Measurements from ENCODE around the gene PTCH2. TPM values are rescaled to one million over a fixed set of nuclear protein-coding genes. Genes with fewer than 3 reads are reported as not detected.

The PTCH2 gene
- total and polyA plus RNA-seq, 11 donors = 0.19 to 0.85 (median 0.37) TPM; not detected in 1

DNA sequence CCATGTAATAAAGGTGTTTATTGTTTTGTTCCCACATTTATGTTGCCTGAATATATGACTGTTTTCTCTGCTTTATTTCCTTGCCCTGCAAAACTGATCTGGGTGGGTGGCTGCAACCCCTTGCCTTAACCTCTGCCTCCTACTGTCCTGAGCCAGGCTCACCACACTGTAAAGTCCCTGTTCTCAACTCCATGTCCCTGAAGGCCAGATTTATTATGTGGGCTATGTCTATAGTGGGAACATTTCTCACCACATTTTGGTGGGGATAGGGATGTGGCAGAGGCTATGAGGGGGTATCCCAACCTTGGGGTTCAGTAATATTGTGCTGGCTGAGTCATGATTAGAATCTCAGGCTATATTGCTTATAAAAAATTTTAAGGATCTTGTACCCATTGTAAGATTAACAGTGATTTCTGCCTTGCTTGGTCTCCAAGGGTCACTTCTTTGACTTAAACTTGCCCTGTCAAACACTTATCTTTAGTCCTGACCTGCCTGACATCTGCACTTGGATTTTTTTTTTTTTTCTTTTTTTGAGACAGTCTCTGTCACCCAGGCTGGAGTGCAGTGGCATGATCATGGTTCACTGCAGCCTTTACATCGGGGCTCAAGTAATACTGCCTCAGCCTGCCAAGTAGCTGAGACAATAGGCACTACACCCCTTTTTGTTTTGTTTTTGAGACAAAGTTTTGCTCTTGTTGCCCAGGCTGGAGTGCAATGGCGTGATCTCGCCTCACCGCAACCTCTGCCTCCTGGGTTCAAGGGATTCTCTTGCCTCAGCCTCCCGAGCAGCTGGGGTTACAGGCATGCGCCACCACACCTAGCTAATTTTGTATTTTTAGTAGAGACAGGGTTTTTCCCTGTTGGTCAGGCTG lies 64.1 kb downstream of the PTCH2 start:
- no peak for DNase-seq
- Histone ChIP-seq H3K4me1 (peaks cover 2 to 44% (median 29%) of the 10 kb centered on the region in 12 donors), H3K27ac (no peak overlapping the region), H3K27me3 (no peaks in the 10 kb centered on the region), H3K9me3 (no peaks in the 10 kb centered on the region), H3K4me3 (no peak overlapping the region), H3K36me3 (peaks cover 0 to 59% (median 51%) of the 10 kb centered on the region in 9 donors)
- 92 to 94% (median 92%) methylated on average over 6 of the region's 6 CpGs for WGBS, 4 donors
- no peak for ATAC-seq
- TF ChIP-seq, protein P1, sequence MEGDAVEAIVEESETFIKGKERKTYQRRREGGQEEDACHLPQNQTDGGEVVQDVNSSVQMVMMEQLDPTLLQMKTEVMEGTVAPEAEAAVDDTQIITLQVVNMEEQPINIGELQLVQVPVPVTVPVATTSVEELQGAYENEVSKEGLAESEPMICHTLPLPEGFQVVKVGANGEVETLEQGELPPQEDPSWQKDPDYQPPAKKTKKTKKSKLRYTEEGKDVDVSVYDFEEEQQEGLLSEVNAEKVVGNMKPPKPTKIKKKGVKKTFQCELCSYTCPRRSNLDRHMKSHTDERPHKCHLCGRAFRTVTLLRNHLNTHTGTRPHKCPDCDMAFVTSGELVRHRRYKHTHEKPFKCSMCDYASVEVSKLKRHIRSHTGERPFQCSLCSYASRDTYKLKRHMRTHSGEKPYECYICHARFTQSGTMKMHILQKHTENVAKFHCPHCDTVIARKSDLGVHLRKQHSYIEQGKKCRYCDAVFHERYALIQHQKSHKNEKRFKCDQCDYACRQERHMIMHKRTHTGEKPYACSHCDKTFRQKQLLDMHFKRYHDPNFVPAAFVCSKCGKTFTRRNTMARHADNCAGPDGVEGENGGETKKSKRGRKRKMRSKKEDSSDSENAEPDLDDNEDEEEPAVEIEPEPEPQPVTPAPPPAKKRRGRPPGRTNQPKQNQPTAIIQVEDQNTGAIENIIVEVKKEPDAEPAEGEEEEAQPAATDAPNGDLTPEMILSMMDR (IDR thresholded peaks at IDR 0.05) = no peak
- TF ChIP-seq POLR2A (IDR thresholded peaks at IDR 0.05) = no peak
- intact Hi-C loops (cut with DNase I) = loop anchor here in 3 of 10 donors (5.0 to 10.0 kb wide), 3 partner anchors 42 to 526 kb away; partner anchors contain the start of genes KIF2C (in 1 of the 3) and RNU5D-1 (in 1 of the 3)

DNA sequence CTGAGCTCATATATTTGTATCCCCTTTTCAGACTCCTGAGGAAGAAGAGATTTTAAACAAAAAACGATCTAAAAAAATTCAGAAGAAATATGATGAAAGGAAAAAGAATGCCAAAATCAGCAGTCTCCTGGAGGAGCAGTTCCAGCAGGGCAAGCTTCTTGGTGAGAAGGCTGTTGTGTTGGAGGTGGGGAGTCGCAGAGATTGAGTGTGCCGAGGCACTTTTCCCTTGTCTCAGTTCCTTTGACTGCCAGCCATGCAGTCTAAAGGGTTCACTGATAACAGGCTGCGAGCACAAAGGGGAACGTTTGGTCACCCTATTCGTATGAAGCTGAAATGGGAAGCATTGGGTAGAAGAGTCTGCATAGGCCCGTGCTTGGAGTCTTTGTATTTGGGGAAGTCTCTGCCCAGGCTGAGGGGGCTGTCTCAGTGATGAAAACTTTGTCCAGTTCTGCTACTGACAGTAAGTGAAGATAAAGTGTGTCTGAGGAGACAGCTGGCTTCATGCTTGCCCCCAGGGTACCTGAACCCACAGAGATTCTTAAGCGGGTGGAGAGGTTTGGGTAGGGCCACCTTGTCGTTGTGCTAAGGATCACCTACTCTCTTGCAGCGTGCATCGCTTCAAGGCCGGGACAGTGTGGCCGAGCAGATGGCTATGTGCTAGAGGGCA lies 65.0 kb downstream of the PTCH2 start:
- H3K9me3 ChIP-seq = no peaks in the 10 kb centered on the region
- ATAC-seq (no peak), DNase-seq (no peak)
- TF ChIP-seq POLR2A (IDR thresholded peaks at IDR 0.05) = no peak
- TF ChIP-seq, protein P1 (IDR thresholded peaks at IDR 0.05) = no peak
- H3K36me3 ChIP-seq = peaks cover 0 to 59% (median 51%) of the 10 kb centered on the region in 9 donors
- intact Hi-C loops (cut with DNase I) = loop anchor here in 3 of 10 donors (5.0 to 10.0 kb wide), 3 partner anchors 41 to 527 kb away; partner anchors contain the start of genes KIF2C (in 1 of the 3) and RNU5D-1 (in 1 of the 3)
- peaks cover 2 to 38% (median 23%) of the 10 kb centered on the region in 12 donors for H3K4me1 ChIP-seq
- H3K4me3 ChIP-seq = peak overlapping the region in 1 of 12 donors; percentile 16
- H3K27me3 ChIP-seq = no peaks in the 10 kb centered on the region
- H3K27ac ChIP-seq = no peak overlapping the region
- WGBS, 4 donors = 63 to 71% (median 66%) methylated on average over 13 of the region's 13 CpGs

DNA sequence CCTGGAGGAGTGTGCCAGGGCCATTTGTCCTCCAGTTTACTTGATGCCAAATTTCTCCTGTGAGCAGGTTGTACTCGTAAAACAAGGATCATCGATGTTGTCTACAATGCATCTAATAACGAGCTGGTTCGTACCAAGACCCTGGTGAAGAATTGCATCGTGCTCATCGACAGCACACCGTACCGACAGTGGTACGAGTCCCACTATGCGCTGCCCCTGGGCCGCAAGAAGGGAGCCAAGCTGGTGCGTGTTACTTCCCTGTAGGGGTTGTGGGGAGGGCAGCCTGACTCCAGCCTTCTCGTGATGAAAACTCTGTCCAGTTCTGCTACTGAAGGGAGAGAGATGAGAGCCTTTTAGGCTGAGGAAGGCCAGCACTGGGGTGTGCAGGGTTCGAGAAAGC lies 65.5 kb downstream of the PTCH2 start:
- Histone ChIP-seq H3K4me3 (peak overlapping the region in 2 of 12 donors; percentile 16 to 87), H3K27ac (peak overlapping the region in 2 of 12 donors; percentile 95 to 99), H3K27me3 (no peaks in the 10 kb centered on the region), H3K4me1 (peaks cover 2 to 38% (median 23%) of the 10 kb centered on the region in 12 donors), H3K9me3 (no peaks in the 10 kb centered on the region), H3K36me3 (peaks cover 0 to 59% (median 51%) of the 10 kb centered on the region in 9 donors)
- TF ChIP-seq POLR2A (IDR thresholded peaks at IDR 0.05) = no peak
- TF ChIP-seq, protein P1 (IDR thresholded peaks at IDR 0.05) = no peak
- intact Hi-C loops (cut with DNase I) = loop anchor here in 3 of 10 donors (5.0 to 10.0 kb wide), 3 partner anchors 40 to 527 kb away; partner anchors contain the start of genes KIF2C (in 1 of the 3) and RNU5D-1 (in 1 of the 3)
- no peak for DNase-seq
- no peak for ATAC-seq
- WGBS, 4 donors = 82 to 88% (median 83%) methylated on average over 14 of the region's 14 CpGs
